IMR-90 (cell line): ENCODE data around the gene PACS1. TPM values are rescaled to one million over a fixed set of nuclear protein-coding genes. Genes with fewer than 3 reads are reported as not detected.

ENCODE experiments used
- ATAC-seq: fragments of 200-7000 bp; cut with Tn5 transposase; 2 replicates; pipeline ENCODE4 v1.9.1; 2020; ENCODE audit warnings: low read depth, mild to moderate bottlenecking, moderate library complexity
- BruUV-seq: library from RNA; stranded (reverse); fragments of 400-500 nt; replicated peaks from 2 replicates; lab custom pipeline; 2021; lab: Mats Ljungman, UMichigan
- CTCF ChIA-PET: fragments of 300-600 bp; formaldehyde crosslinking; extraction: SDS; loops from one replicate; lab custom pipeline; 2021; ENCODE audit warnings: antibody characterized with exemption; lab: Yijun Ruan, JAX
- POLR2A ChIA-PET: fragments of 300-600 bp; sonication (Branson Sonifier 250); formaldehyde crosslinking; loops from one replicate; lab custom pipeline; 2022; ENCODE audit warnings: antibody characterized with exemption; ENCODE audit not compliant: unreplicated experiment; lab: Charles Lee
- DNase-seq: peaks from one replicate; pipeline ENCODE4 v3.0.0; 2013
- H2AFZ ChIP-seq: replicated peaks from 2 replicates; pipeline ENCODE3; 2013; ENCODE audit warnings: low read length, mild to moderate bottlenecking; ENCODE audit not compliant: poor library complexity
- H2AK5ac ChIP-seq: 2 replicates; pipeline ENCODE4 v1.6.1; 2013; ENCODE audit warnings: low read depth, low read length, inconsistent platforms
- H2AK9ac ChIP-seq: replicated peaks from 2 replicates; pipeline ENCODE3; 2013; ENCODE audit warnings: mild to moderate bottlenecking, low read depth, low read length, moderate library complexity; ENCODE audit not compliant: poor library complexity
- H2BK120ac ChIP-seq: 2 replicates; pipeline ENCODE4 v1.6.1; 2013; ENCODE audit warnings: low read depth, low read length, inconsistent platforms
- H2BK15ac ChIP-seq: 3 replicates; pipeline ENCODE4 v1.6.1; 2013; ENCODE audit warnings: low read depth, low read length, inconsistent platforms
- H2BK20ac ChIP-seq: 2 replicates; pipeline ENCODE4 v1.6.1; 2013; ENCODE audit warnings: low read depth, mild to moderate bottlenecking, inconsistent platforms, low read length, moderate library complexity
- H2BK5ac ChIP-seq: 2 replicates; pipeline ENCODE4 v1.6.1; 2013; ENCODE audit warnings: mild to moderate bottlenecking, low read depth, low read length, inconsistent platforms; ENCODE audit not compliant: poor library complexity, severe bottlenecking
- H3K14ac ChIP-seq: replicated peaks from 2 replicates; pipeline ENCODE4 v1.6.1; 2013; ENCODE audit warnings: low read depth, low read length, inconsistent platforms
- H3K18ac ChIP-seq: 2 replicates; pipeline ENCODE4 v1.6.1; 2013; ENCODE audit warnings: low read depth, low read length, control low read depth
- H3K23ac ChIP-seq: 2 replicates; pipeline ENCODE4 v1.6.1; 2013; ENCODE audit warnings: low read depth, low read length, inconsistent platforms
- H3K27ac ChIP-seq: 2 replicates; pipeline ENCODE4 v1.5.1; 2013; ENCODE audit warnings: mild to moderate bottlenecking, control low read depth, low read length; ENCODE audit not compliant: insufficient read depth
- H3K27me3 ChIP-seq: 2 replicates; pipeline ENCODE4 v1.6.1; 2013; ENCODE audit warnings: low read length; ENCODE audit not compliant: control insufficient read depth, insufficient read depth
- H3K36me3 ChIP-seq: 2 replicates; pipeline ENCODE4 v1.6.1; 2013; ENCODE audit warnings: low read length, mixed read lengths; ENCODE audit not compliant: control insufficient read depth, insufficient read depth
- H3K4ac ChIP-seq: 2 replicates; pipeline ENCODE4 v1.6.1; 2013; ENCODE audit warnings: low read depth, low read length, inconsistent platforms
- H3K4me1 ChIP-seq: 2 replicates; pipeline ENCODE4 v1.6.1; 2013; ENCODE audit warnings: low read length, mixed read lengths; ENCODE audit not compliant: control insufficient read depth, insufficient read depth
- H3K4me2 ChIP-seq: 2 replicates; pipeline ENCODE4 v1.6.1; 2013; ENCODE audit warnings: low read depth, mild to moderate bottlenecking, control low read depth, low read length, moderate library complexity
- H3K4me3 ChIP-seq: 2 replicates; pipeline ENCODE4 v1.5.1; 2013; ENCODE audit warnings: low read depth, mild to moderate bottlenecking, control low read depth, low read length, moderate library complexity; ENCODE audit not compliant: insufficient read depth
- H3K56ac ChIP-seq: 2 replicates; pipeline ENCODE4 v1.6.1; 2013; ENCODE audit warnings: low read length, inconsistent platforms; ENCODE audit not compliant: insufficient read depth; ENCODE audit errors: extremely low read depth
- H3K79me1 ChIP-seq, 2 experiments: 2 replicates each; pipeline ENCODE4 v1.6.1; 2013; ENCODE audit warnings: low read length in 2 of 2, inconsistent platforms in 1 of 2, low read depth in 1 of 2
- H3K9ac ChIP-seq: 2 replicates; pipeline ENCODE4 v1.6.1; 2013; ENCODE audit warnings: low read depth, low read length, control low read depth
- H3K9me1 ChIP-seq: 2 replicates; pipeline ENCODE4 v1.6.1; 2013; ENCODE audit warnings: low read length, inconsistent platforms; ENCODE audit not compliant: insufficient read depth
- H3K9me3 ChIP-seq: 2 replicates; pipeline ENCODE4 v1.6.1; 2013; ENCODE audit warnings: low read length; ENCODE audit not compliant: control insufficient read depth, insufficient read depth
- H4K20me1 ChIP-seq: 2 replicates; pipeline ENCODE4 v1.6.1; 2013; ENCODE audit warnings: low read length, inconsistent platforms; ENCODE audit not compliant: insufficient read depth
- H4K5ac ChIP-seq: 2 replicates; pipeline ENCODE4 v1.6.1; 2013; ENCODE audit warnings: mild to moderate bottlenecking, low read depth, low read length, control low read depth
- H4K8ac ChIP-seq, 2 experiments: 2 replicates each; pipeline ENCODE4 v1.6.1; 2013; ENCODE audit warnings: low read depth in 2 of 2, low read length in 2 of 2, control low read depth in 1 of 2, inconsistent platforms in 1 of 2
- H4K91ac ChIP-seq: 2 replicates; pipeline ENCODE4 v1.6.1; 2013; ENCODE audit warnings: low read depth, low read length, inconsistent platforms; ENCODE audit not compliant: insufficient read depth
- RAD21 ChIP-seq: IDR thresholded peaks from 2 replicates; pipeline ENCODE4 v1.6.1; 2012; ENCODE audit warnings: low read length, improper control_type of control experiment
- WGBS, 2 experiments: methylation state at CpG; one replicate each; pipeline versions ENCODE4 v1.1.5 to v1.1.7; 2013; ENCODE audit warnings: missing lambda C conversion rate in 2 of 2; ENCODE audit not compliant: insufficient read length in 1 of 2; ENCODE audit errors: extremely low coverage in 2 of 2; 5-methylcytosine and 5-hydroxymethylcytosine counted together
- dilution Hi-C: fragments of 300-500 bp; cut with HindIII; formaldehyde crosslinking; loops from one replicate; pipeline ENCODE4 v1.14.3; 2018; ENCODE audit warnings: low sequenced_read_pairs; ENCODE audit not compliant: unreplicated experiment
- in situ Hi-C: fragments of 300-500 bp; cut with MboI; formaldehyde crosslinking; loops from 3 replicates; pipeline ENCODE4 v1.14.3; 2019; ENCODE audit warnings: low sequenced_read_pairs, inconsistent platforms, mixed read lengths
- intact Hi-C: fragments of 100-400 bp; cut with micrococcal nuclease; formaldehyde crosslinking; loops from 2 replicates; pipeline ENCODE4 v1.10.0; 2022
- polyA plus RNA-seq, 3 experiments: library from polyadenylated mRNA; depleted of rRNA; stranded (reverse); fragments of >200 nt; gene quantifications; 2 replicates each; pipeline ENCODE4 v1.2.3, GENCODE V29; 2012; ENCODE audit warnings: low replicate concordance in 1 of 3
- total RNA-seq: library from RNA; depleted of rRNA; stranded (reverse); fragments of >200 nt; gene quantifications from 2 replicates; pipeline ENCODE4 v1.2.3, GENCODE V29; 2012
- TF ChIP-seq, protein P1 (sequence below): fragments of 150-350 bp; IDR thresholded peaks from 2 replicates; pipeline ENCODE4 v1.6.1; 2016; ENCODE audit warnings: low read depth, mild to moderate bottlenecking, low read length, moderate library complexity, borderline replicate concordance

The PACS1 gene
- total and polyA plus RNA-seq, 2 of the 4 experiments (the other 2 are of a cell fraction) = 7.3 to 32.0 TPM

DNA sequence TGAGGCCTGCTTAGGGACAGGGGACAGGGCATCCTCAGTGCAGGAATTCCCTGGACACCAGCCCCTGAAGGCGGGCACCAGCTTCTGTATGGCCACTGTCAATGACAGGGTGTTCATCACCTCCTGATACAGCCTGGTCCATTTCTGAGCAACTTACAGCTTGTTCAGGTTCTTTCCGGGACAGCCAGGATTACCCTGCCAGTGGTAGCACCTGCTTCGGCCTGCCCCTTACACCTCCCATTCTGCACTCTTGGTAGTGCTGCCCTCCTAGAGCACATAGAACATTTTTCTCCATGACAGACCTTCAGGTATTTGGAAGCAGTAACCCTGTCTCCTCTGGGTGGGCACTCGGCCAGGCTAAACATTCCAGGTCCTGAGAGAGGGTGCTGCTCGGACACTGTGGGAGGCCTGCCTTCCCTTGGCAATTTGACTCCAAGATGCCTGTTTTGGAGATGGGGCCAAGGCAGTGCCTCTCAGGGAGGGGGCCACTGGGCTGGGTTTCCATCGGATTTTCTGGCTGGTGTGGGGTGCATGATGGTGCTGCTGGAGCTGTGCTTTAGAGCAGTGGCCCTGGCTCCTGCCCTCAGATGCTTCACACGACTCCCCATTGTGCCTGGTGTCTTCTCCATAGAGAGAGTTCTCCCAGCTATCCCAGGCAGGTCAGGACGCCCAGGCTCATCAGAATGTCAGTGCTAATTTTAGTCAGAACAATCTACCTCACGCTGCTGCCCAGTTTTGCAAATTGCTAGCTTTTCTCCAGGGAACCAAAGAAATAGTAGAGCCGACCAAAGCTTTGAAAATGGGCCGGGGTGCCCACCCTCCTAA is 22.3 kb upstream of the PACS1 start:
- no peak overlapping the region for H2AK9ac ChIP-seq
- H4K91ac ChIP-seq = no peak overlapping the region
- H2BK15ac ChIP-seq = no peak overlapping the region
- peaks cover 6% of the 10 kb centered on the region for H3K4me1 ChIP-seq
- TF ChIP-seq RAD21 = no peak
- TF ChIP-seq, protein P1, sequence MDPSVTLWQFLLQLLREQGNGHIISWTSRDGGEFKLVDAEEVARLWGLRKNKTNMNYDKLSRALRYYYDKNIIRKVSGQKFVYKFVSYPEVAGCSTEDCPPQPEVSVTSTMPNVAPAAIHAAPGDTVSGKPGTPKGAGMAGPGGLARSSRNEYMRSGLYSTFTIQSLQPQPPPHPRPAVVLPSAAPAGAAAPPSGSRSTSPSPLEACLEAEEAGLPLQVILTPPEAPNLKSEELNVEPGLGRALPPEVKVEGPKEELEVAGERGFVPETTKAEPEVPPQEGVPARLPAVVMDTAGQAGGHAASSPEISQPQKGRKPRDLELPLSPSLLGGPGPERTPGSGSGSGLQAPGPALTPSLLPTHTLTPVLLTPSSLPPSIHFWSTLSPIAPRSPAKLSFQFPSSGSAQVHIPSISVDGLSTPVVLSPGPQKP = no peak
- DNase-seq (no peak), ATAC-seq (no peak)
- no peaks in the 10 kb centered on the region for H3K36me3 ChIP-seq
- 84% methylated on average over 2 of the region's 11 CpGs; no CpG with 5 or more reads in 1 of the 2 experiments for WGBS, 2 experiments
- H3K9ac ChIP-seq = no peak overlapping the region
- H3K4me2 ChIP-seq = no peak overlapping the region
- H3K27ac ChIP-seq = no peak overlapping the region
- H2AFZ ChIP-seq = no peak overlapping the region
- 0 out of 2 replicates have a peak, but pooled peaks cover 2% of the 10 kb centered on the region for H4K20me1 ChIP-seq
- H3K4me3 ChIP-seq = no peak overlapping the region
- H3K9me3 ChIP-seq = no peaks in the 10 kb centered on the region; the same call in 1 of the 2 replicates
- H2AK5ac ChIP-seq = no peak overlapping the region
- H3K9me1 ChIP-seq = 0 out of 2 replicates have a peak, but pooled peaks cover 7% of the 10 kb centered on the region
- H3K18ac ChIP-seq = no peak overlapping the region
- dilution Hi-C loops = no loop called here
- in situ Hi-C loops = no loop called here
- H2BK5ac ChIP-seq = no peak overlapping the region
- H3K4ac ChIP-seq = no peak overlapping the region
- peaks cover 0 to 15% of the 10 kb centered on the region in 2 experiments; a peak in 2 of 4 replicates for H3K79me1 ChIP-seq
- ChIA-PET POLR2A (no interaction called here), CTCF (no interaction called here)
- no TSS peak for BruUV-seq
- H4K5ac ChIP-seq = no peak overlapping the region
- H3K56ac ChIP-seq = no peak overlapping the region
- peaks cover 27% of the 10 kb centered on the region; the same call in 1 of the 2 replicates for H3K27me3 ChIP-seq
- no peak overlapping the region for H4K8ac ChIP-seq
- H2BK120ac ChIP-seq = no peak overlapping the region
- no peak overlapping the region for H3K14ac ChIP-seq
- H2BK20ac ChIP-seq = no peak overlapping the region
- intact Hi-C loops = no loop called here
- H3K23ac ChIP-seq = no peak overlapping the region
